Measurements from ENCODE around the gene BCL11A.

Gene BCL11A

DNA sequence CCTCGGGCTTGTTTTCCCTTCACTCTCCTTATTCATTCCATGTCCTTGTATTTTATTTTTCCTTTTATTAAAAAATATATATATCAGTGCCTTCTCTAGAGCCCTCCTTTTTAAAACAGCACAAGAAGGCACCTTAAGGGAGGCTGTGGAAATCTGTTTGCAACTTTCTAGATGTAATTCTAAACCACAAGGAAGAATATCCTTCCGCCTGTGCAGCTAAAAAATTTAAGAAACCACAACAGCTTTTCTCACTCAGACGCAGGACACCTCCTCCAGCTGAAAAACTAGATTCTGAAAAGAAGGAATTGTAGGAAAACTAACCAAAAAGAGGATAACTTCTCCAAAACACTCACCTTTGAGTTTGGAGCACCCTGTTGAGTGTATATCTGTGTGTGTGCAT is 142.2 kb downstream of the BCL11A start:
- no peak for DNase-seq (ENCODE audit: low read depth in 2 of 2, low spot score in 1 of 2)

- DNase-seq (ENCODE audit: low read depth in 2 of 2, low spot score in 1 of 2): no peak
Measured at GRCh38 chr2:60410456-60411146, 142.9 kb downstream of the BCL11A start.

- DNase-seq (ENCODE audit: low read depth in 2 of 2, low spot score in 1 of 2): no peak
Measured at GRCh38 chr2:60409531-60409871, 144.0 kb downstream of the BCL11A start.

DNA sequence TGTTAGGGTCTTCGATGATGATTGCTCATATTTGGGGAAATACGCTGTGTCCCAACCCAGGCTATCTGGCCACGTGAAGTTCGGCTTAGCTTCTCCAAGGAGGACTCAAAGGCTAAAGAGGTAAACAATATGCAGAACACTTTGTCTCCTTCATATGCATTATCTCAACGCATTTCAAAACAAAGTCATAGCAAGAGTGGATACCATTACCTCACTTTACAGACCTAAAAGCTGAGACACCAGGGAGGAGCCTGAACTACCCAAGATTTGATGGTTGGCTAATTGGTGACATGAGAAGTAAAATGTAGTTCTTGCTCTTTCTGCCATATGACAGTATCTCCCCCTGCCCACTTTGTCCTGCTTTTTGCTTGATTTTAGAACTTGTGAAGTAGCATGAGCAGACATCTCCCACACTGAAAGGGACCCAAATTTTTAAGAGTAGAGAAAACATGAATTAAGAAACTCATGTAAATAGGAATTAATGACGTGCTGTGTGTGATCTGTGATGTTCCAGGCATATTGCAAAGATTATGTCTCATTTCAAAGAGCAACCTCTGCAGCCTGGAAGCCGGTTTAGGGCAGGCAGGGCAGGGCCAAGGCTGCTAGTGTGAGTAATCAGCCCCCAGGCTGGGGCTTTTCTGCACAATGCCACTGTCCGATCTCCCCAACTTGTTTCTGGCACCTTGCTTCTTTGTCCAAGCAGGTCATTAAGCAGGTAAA is 144.5 kb downstream of the BCL11A start:
- no peak for DNase-seq (ENCODE audit: low read depth in 2 of 2, low spot score in 1 of 2)

- DNase-seq (ENCODE audit: low read depth in 2 of 2, low spot score in 1 of 2): no peak
Measured at GRCh38 chr2:60408207-60408606, 145.2 kb downstream of the BCL11A start.

DNA sequence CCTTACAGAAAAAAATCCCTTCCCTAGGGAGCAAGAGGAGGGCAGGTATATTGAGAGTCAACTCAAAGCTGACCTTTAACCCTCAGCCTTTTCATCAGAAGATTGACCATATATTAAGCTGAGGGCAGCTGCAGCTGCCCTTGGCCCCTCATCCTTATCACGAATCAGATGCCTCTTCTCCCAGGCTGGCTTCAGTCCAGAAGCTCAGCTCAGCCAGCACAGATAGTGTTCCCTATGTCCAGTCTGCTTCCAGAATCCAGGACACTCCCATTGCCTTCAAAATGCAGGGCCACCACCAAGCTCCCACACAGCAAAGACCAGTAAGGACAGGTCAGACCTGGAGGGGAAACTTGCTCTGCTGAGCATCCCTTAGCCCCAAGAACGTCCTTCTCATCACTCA is 146.1 kb downstream of the BCL11A start:
- DNase-seq (ENCODE audit: low read depth in 2 of 2, low spot score in 1 of 2): no peak

- DNase-seq (ENCODE audit: low read depth in 2 of 2, low spot score in 1 of 2): no peak
Measured at GRCh38 chr2:60406192-60406591, 147.3 kb downstream of the BCL11A start.

GRCh38 chr2:60405271-60405919 is 148.1 kb downstream of the BCL11A start:
- no peak for DNase-seq (ENCODE audit: low read depth in 2 of 2, low spot score in 1 of 2)
